COLO668 (cell line): ENCODE results near the gene NYAP2.

Experiments
- DNase-seq: peaks from one replicate; lab custom pipeline; 2025; ENCODE audit not compliant: unreplicated experiment; lab: John Stamatoyannopoulos, UW

Gene NYAP2

DNA sequence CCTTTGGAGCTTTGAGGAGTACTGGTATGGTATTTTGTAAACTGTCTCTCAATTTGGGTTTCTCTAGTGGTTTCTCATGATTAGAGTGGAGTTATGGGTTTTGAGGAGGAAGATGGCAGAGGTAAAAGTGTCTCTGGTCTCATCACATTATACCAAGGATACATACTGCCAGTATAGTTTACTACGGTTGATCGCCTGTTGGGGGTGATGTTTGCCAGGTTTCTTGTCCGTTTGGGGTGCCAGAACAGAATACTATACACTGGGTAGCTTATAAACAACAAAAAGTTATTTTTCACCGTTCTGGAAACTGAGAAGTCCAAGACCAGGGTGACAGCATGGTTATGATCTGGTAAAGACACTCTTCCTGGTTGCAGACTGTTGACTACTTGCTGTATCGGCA, 293.7 kb downstream of the NYAP2 start:
- no peak for DNase-seq

DNA sequence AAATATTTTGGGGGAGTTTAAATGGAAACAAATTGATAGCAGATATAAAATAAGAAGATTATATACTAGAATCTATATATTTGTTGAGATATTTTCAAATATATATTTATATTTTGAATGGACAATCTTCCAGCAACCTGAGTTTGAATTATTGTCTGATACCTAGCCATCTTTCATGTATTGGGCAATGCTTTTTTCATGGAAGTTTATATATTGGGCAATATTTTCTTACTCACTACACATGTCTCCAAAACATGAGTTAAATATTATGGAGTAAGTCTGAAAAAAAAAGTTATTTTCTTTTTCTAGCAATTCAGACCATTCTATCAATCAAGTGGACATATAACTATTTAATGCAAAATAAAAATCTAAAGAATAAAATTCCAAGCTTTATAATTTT, 295.2 kb downstream of the NYAP2 start:
- DNase-seq = no peak

DNA sequence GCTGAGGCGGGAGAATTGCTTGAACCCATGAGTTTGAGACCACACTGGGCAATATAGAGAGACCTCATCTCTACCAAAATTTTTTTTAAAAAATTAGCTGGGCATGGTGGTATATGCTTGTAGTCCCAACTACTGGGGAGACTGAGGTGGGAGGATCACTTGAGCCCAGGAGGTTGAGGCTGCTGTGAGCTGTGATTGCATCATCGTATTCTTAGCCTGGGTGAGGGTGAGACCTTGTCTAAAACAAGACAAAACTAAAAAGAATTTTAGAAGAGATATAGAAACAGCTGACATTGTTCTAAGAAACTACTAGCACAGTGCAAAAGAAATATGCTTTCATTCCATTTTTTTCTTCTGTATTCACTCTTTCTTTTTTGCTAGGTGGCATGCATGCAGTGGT, 298.4 kb downstream of the NYAP2 start:
- no peak for DNase-seq
